ENCODE measurements around the gene YWHAQ.
"Not testable (repeated sequence)": the region's sequence is repeated elsewhere in the genome, so short reads cannot be mapped to it uniquely, and the experiment has no call there.

YWHAQ gene

GRCh38 chr2:9585486-9585885 lies 45.3 kb downstream of the YWHAQ start (continued):
- TF ChIP-seq CSRNP3 (CRISPR knock-in tag; IDR thresholded peaks at IDR 0.05): no peak

- ATAC-seq: not testable (repeated sequence)
These were observed 45.9 kb downstream of the YWHAQ start for GRCh38 chr2:9584902-9585301.

DNA sequence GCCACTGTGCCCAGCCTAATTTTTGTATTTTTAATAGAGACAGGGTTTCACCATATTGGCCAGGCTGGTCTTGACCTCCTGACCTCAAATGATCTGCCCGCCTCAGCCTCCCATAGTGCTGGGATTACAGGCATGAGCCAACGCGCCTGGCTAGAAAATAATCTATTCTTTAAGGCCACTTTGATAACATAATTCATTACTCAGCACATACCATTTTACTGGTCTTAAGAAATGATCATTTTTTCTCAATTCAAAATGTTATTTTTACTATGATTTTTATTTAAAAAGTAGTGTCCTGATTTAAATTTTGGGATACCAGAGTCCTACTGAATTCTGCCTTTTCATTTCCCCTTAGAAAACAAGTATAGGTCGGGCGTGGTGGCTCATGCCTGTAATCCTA lies 48.2 kb downstream of the YWHAQ start:
- no peak for ATAC-seq
- no peak for TF ChIP-seq OSR1 (CRISPR knock-in tag; IDR thresholded peaks at IDR 0.05)

DNA sequence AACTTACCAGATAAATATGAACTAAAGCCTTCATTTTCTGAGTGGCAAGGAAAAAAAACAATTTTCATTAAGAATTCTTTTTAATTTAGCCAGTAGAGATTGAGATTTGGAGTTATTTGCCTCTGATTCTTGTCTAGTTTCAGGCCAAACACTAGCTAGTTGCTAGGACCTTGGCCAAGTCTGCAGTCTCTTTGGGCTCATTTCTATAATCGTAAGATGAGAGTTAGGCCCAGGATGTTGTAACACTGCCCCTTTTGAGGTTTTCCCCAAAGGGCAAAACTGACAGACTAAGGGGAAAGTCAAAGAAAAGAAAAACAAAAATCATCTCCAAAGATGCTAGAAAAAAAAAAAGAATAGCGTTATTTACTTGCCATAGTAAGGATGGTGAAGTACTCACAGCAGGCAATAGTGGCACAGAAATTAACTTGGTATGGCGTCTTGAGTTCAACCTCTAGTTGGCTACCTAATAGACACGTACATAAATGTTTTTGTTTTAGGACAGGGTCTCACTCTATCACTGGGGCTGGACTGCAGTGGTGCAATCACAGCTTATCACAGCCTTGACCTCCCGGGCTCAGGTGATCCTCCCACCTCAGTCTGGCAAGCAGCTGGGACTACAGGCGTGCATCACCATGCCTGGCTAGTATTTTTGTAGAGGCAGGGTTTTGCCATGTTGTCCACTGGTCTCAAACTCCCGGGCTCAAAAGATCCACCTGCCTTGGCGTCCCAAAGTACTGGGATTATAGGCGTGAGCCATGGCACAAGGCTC lies 52.1 kb downstream of the YWHAQ start:
- TF ChIP-seq ISL1 (CRISPR knock-in tag; IDR thresholded peaks at IDR 0.05): no peak
- no peak for TF ChIP-seq ZNF8 (CRISPR knock-in tag; IDR thresholded peaks at IDR 0.05)
- TF ChIP-seq, protein P1, sequence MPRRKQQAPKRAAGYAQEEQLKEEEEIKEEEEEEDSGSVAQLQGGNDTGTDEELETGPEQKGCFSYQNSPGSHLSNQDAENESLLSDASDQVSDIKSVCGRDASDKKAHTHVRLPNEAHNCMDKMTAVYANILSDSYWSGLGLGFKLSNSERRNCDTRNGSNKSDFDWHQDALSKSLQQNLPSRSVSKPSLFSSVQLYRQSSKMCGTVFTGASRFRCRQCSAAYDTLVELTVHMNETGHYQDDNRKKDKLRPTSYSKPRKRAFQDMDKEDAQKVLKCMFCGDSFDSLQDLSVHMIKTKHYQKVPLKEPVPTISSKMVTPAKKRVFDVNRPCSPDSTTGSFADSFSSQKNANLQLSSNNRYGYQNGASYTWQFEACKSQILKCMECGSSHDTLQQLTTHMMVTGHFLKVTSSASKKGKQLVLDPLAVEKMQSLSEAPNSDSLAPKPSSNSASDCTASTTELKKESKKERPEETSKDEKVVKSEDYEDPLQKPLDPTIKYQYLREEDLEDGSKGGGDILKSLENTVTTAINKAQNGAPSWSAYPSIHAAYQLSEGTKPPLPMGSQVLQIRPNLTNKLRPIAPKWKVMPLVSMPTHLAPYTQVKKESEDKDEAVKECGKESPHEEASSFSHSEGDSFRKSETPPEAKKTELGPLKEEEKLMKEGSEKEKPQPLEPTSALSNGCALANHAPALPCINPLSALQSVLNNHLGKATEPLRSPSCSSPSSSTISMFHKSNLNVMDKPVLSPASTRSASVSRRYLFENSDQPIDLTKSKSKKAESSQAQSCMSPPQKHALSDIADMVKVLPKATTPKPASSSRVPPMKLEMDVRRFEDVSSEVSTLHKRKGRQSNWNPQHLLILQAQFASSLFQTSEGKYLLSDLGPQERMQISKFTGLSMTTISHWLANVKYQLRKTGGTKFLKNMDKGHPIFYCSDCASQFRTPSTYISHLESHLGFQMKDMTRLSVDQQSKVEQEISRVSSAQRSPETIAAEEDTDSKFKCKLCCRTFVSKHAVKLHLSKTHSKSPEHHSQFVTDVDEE (CRISPR knock-in tag; IDR thresholded peaks at IDR 0.05): no peak
- no peak for TF ChIP-seq OSR1 (CRISPR knock-in tag; IDR thresholded peaks at IDR 0.05)
- no peak for TF ChIP-seq GLIS3 (CRISPR knock-in tag; IDR thresholded peaks at IDR 0.05)
- no peak for TF ChIP-seq TCF4 (CRISPR knock-in tag; IDR thresholded peaks at IDR 0.05; ENCODE audit: borderline replicate concordance)
- no peak for TF ChIP-seq CSRNP3 (CRISPR knock-in tag; IDR thresholded peaks at IDR 0.05)
- no peak for TF ChIP-seq ZNF70 (CRISPR knock-in tag; IDR thresholded peaks at IDR 0.05)
- no peak for TF ChIP-seq POU6F1 (CRISPR knock-in tag; IDR thresholded peaks at IDR 0.05; ENCODE audit: borderline replicate concordance, low read depth)
- no peak for TF ChIP-seq ZNF565 (CRISPR knock-in tag; conservative IDR thresholded peaks at IDR 0.05; ENCODE audit: low read depth)
- no peak for TF ChIP-seq PPARA (CRISPR knock-in tag; IDR thresholded peaks at IDR 0.05; ENCODE audit: borderline replicate concordance)
- TF ChIP-seq ZFP30 (CRISPR knock-in tag; IDR thresholded peaks at IDR 0.05): no peak
- no peak for TF ChIP-seq ARNTL (CRISPR knock-in tag; IDR thresholded peaks at IDR 0.05; ENCODE audit: borderline replicate concordance, low read depth)
- TF ChIP-seq ZC3H10 (CRISPR knock-in tag; IDR thresholded peaks at IDR 0.05): no peak
- TF ChIP-seq CSDC2 (CRISPR knock-in tag; IDR thresholded peaks at IDR 0.05): no peak
- no peak for TF ChIP-seq BACH2 (CRISPR knock-in tag; IDR thresholded peaks at IDR 0.05; ENCODE audit: borderline replicate concordance)
- no peak for TF ChIP-seq ZFP3 (CRISPR knock-in tag; IDR thresholded peaks at IDR 0.05)
- TF ChIP-seq, protein P2, sequence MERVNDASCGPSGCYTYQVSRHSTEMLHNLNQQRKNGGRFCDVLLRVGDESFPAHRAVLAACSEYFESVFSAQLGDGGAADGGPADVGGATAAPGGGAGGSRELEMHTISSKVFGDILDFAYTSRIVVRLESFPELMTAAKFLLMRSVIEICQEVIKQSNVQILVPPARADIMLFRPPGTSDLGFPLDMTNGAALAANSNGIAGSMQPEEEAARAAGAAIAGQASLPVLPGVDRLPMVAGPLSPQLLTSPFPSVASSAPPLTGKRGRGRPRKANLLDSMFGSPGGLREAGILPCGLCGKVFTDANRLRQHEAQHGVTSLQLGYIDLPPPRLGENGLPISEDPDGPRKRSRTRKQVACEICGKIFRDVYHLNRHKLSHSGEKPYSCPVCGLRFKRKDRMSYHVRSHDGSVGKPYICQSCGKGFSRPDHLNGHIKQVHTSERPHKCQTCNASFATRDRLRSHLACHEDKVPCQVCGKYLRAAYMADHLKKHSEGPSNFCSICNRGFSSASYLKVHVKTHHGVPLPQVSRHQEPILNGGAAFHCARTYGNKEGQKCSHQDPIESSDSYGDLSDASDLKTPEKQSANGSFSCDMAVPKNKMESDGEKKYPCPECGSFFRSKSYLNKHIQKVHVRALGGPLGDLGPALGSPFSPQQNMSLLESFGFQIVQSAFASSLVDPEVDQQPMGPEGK (CRISPR knock-in tag; IDR thresholded peaks at IDR 0.05; ENCODE audit: borderline replicate concordance): no peak
- ATAC-seq: no peak; the same call in 2 of the 3 replicates

Measured in SK-N-SH treated with all-trans-retinoic acid at 6 μM for 48 hours (cell line).